Cardiac fibroblast (primary cell): Measurements from ENCODE around the gene LHFPL3.

Experiments
- DNase-seq, 2 donors: peaks; one replicate each; pipeline versions ENCODE4 v3.0.0 to v3.0.0-alpha.2; 2010; ENCODE audit warnings: low read depth in 2 of 2
- H3K4me3 ChIP-seq, 2 donors: replicated peaks in 1 of 2; 1 replicate in 1 of 2; 2 replicates in 1 of 2; pipeline ENCODE4 v1.5.1; 2011; ENCODE audit warnings: low read depth in 2 of 2, low read length in 2 of 2, mild to moderate bottlenecking in 2 of 2, moderate library complexity in 1 of 2
- TF ChIP-seq, protein P1 (sequence below): IDR thresholded peaks from one replicate; pipeline ENCODE4 v1.5.1; 2011; ENCODE audit warnings: low read depth, mild to moderate bottlenecking, low read length, inconsistent platforms

The LHFPL3 gene

DNA sequence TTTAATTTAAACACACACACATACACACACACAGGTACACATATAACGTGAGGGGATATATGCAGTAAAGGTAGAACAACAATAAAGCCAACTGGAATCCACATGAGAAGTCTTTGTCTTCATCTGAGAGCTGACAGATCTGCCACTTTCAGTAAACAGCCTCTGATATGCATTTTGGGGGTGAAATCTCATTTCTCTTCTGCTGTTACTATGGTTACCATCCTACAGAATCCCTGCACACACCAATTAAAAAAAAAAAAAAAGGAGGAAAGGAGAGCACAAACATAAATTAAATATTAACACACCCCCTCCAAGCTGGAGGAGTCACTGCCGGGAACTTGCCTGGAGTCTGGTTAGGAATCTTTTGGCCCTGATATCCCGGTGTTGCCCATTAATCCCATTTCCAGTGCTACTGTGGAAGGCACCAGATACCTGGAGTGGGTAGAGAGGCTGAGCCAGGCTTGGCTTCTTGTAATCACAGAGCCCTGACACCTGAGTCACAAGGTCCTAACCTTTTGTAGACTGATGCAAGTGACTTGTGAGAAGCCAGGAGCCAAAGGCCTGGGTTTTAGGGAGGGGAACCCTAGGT, 169.1 kb downstream of the LHFPL3 start:
- TF ChIP-seq, protein P1, sequence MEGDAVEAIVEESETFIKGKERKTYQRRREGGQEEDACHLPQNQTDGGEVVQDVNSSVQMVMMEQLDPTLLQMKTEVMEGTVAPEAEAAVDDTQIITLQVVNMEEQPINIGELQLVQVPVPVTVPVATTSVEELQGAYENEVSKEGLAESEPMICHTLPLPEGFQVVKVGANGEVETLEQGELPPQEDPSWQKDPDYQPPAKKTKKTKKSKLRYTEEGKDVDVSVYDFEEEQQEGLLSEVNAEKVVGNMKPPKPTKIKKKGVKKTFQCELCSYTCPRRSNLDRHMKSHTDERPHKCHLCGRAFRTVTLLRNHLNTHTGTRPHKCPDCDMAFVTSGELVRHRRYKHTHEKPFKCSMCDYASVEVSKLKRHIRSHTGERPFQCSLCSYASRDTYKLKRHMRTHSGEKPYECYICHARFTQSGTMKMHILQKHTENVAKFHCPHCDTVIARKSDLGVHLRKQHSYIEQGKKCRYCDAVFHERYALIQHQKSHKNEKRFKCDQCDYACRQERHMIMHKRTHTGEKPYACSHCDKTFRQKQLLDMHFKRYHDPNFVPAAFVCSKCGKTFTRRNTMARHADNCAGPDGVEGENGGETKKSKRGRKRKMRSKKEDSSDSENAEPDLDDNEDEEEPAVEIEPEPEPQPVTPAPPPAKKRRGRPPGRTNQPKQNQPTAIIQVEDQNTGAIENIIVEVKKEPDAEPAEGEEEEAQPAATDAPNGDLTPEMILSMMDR: no peak
- DNase-seq: no peak
- no peak overlapping the region for H3K4me3 ChIP-seq

DNA sequence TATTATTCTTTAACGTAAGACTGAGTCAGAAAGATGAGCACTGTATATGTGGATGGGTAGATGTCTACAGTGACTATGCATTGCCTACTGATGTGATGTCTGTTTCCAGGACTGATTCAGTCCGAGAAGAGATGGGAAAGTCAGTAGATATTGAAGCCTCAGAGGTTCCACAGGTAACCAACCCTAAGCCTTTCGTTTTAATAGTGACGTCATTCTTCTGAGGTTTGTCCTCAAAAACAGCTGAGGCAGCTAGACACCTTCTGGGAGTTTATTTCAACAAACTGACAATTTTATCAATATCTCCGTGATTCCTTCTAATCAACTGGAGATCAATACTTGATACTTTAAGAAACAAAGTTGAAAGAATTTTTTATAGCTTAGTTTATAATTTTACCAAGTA, 171.6 kb downstream of the LHFPL3 start:
- DNase-seq: no peak
- H3K4me3 ChIP-seq: no peak overlapping the region
- TF ChIP-seq, protein P1: no peak

DNA sequence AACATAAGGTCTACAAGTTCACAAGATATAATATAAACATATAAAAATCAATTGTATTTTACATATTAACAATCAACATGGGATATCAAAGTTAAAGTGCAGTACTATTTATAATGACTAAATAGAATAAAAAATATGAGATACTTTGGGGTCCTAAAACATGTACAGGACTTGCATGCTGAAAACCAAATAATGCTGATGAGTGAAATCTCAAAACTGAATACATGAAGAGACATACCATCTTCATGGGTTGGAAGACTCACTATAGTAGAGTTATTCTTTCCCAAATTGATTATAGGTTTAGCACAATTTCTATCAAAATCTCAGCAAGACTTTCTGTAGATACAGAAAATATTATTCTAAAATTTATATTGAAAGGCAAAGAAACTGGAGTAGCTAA, 181.5 kb downstream of the LHFPL3 start:
- no peak overlapping the region for H3K4me3 ChIP-seq
- DNase-seq: no peak
- TF ChIP-seq, protein P1: no peak

DNA sequence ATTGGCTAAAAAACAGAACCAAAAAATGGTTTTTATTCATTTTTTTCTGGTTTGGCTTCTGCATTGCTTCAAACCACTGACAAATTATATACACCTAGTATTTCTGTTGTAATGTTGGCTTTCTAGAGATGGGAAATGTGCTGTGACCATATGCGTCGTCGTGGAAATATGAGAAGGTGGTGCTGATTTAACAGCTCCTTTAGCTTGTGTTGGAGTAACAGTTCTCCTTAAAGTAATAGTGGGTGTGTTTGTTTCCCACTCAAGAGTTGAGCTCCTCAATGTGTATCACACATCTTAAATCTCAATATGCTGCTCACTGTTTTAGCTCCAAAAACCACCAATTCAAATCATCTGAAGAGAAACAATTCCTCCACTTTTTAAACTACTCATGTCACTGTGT, 196.4 kb downstream of the LHFPL3 start:
- H3K4me3 ChIP-seq: no peak overlapping the region
- no peak for DNase-seq
- TF ChIP-seq, protein P1: no peak

DNA sequence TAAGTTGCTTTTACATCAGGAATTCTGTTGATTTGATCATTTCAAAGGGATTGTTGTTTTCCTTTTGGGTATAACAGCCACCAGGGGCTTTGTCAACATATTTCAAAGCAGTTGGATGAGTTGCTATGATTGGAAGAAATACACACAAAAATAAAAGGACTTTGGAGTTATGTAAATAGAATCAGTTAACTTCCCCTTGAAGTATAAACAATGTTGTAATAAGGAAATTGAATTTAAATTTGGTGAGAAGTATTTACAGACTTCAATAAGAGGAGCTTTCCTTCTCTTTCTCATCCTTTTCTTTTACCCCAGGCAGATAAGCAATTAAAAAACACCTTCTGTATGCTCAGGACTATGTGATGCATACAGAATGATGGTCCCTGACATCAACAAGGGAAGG, 199.7 kb downstream of the LHFPL3 start:
- DNase-seq: no peak
- H3K4me3 ChIP-seq: no peak overlapping the region
- TF ChIP-seq, protein P1: no peak

DNA sequence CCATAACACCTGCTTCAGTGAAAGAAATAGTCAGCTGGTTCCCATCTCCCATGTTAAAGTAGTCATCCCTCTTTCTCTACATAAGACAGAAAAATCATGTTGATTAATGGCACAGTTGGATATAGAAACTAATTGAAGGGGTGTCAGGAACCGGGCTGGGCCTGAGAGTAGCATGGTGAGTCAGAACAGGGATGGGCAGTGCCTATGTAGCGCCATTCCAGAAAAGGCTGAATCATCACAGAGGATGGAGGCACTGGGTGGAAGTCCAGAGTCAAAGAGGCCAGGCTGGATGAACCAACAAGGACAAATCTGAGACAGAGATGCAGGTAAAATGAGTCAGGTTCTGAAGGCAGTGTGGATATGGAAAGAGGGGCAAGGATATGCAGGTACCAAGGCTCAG, 201.2 kb downstream of the LHFPL3 start:
- DNase-seq: no peak
- no peak overlapping the region for H3K4me3 ChIP-seq
- TF ChIP-seq, protein P1: no peak

DNA sequence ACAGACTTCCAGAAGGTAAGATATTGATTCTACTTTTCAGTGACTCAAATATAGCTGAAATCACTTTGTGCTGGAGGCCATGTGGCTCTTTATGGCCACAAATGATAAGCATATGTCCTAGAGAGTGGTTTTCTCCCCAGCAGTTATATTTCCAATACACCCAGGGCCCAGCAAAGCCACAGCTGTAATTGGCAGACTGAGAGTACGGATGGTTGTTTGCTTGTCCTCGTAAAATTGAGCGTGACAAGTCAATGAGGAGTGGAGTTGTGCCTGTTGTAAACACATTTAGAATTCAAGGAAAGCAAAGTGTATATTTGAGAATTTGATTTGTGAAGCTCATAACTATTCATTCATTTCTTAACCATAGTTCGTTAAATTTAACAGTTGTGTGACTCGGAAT, 201.8 kb downstream of the LHFPL3 start:
- no peak overlapping the region for H3K4me3 ChIP-seq
- no peak for DNase-seq
- TF ChIP-seq, protein P1: no peak
